ENCODE data around the gene PHLDB1.
"Not testable (repeated sequence)": the region's sequence is repeated elsewhere in the genome, so short reads cannot be mapped to it uniquely, and the experiment has no call there.

Gene PHLDB1

DNA sequence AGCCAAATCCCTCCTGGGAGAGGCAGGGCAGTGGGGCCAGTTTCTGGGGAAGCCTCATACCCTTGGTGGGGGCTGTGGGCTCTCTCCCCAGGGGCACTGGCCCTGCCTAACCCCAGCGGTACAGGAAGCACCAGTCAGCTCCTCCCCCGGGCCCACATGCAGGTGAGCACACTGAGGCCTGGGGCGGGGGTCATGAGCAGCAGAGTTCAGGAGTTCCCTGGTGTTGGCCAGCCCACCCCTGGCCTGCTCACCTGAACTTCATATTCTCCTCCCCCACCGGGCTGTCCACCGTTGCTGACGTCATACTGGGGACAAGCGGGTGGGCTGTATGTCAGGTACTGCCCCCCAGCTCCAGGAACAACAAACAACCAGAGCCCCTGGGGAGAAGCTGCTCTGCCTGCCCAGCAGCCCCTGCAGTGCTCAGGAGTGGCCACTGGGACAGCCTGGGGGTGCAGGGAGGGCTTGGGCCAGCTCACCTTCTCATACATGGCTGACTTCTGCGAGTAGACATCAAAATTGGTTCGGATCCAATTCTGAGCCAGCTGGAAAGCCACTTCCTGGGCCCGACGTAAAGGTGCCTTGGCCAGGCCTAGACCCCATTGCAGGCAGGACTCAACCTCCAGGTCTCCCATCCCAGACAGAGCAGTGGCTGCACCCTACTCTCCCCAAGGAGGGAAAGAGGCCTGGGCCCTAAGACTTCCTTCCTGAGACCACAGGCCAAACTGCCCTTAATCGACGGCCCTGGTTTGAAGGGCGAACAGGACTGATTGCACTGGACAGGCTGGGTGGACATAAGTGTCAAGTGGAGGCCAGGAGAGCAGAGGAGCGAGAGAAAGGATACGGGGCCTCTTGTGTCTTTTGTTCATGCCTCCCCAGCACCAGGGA is 51.3 kb downstream of the PHLDB1 start:
- DNase-seq (ENCODE audit: low read depth in 2 of 2, low spot score in 1 of 2): no peak

DNA sequence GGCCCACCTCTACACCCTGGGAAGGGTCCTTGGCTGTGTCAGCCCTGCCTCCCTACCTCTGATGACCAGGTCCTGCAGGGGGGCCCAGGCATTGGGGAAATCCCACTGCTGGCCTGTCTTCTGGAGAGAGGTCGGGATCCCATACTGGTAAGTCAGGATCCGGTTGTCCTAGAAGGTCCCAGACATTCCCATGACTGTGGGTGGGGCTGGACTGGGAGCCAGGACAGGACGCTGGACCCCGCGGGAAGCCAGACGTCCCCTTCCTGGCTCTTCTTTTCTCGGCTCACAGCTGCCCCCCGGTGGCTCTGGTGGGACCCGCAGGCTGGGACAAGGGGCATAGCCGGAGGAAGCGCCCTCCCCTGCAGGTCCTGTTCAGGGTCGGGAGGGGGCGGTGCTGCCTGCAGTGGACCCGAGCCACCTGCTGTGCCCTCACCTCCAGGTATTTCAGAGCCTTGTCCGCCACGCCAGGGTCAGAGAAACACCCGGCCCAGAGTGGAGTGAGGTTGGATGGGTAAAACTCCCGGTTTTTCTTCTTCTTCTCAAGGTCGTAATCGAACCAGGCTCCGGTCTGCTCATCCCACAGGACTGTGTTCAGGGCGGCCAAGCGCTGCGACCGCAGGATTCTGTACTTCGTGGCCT is 52.0 kb downstream of the PHLDB1 start:
- peak; percentile 62 to 71 for DNase-seq (ENCODE audit: low read depth in 2 of 2, low spot score in 1 of 2)

DNA sequence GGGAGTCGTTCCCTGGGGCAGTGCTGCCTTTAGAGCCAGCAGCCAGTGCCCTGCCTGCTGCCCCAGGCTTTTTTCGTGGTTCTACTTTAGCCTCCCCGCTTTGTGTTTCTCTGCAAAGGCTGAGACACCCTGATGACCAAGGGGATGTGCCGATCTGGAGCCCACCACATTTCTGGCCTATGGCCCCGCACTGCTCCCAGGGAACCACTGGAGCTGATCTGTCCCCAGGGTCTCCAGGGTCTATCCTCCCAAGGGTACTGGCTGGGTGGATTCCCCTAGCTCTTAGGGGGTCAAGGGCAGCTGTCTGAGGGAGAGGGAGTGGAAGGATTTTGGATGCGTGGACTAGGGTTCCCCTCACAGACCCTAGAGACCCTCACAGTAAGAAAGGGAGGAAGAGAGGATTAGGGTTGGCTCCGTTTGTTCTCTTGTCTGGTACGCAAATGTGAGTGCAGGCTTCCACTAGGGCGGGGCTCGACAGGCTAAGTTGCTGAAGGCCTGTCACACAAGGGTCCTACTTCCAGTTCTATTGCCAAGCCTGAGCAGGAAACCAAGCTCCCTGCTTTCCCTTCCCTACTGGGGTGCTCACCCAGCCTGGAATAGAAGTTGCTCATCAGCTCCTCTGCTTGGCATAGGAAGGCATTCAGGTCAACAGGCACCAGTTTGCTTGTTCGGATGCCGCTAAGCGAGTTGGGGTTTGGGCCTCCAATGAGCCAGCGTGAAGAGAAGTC is 52.7 kb downstream of the PHLDB1 start:
- no peak for DNase-seq (ENCODE audit: low read depth in 2 of 2, low spot score in 1 of 2)

DNA sequence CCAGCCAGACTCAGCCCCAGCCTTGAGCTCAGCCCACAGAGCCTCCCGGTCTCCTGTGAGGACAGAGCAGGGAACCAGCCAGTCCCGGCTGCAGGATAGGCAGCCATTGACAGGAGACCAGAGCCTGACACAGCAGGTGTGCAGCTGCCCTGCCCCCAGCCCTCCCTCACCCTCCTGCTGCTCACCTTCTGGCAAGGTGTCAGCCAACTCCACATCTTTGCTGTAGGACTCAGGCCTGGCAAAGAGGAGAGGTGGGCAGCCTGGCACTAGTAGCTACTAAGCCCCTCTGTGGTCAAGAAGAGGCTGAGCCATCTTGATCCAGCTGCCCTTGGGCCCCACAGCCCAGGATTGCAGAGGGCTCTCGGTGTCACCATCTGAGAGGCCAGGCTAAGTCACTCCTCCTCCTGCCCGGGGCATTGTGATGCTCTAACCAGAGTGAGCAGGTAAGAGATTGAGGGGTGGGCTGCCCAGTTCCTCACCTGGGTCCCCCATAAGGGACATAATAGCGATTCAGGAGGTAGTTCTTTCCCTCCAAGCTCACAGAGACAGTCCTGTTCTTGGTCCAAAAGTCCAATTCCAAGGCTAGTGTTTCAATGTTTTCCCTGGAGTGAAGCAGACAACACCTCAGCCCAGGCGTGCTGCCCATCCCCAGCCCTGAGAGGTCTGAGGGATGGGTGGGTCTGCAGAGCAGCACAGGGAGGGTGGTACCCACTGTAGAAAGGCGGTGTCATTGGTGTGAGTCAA is 53.4 kb downstream of the PHLDB1 start:
- no peak for DNase-seq (ENCODE audit: low read depth in 2 of 2, low spot score in 1 of 2)

DNA sequence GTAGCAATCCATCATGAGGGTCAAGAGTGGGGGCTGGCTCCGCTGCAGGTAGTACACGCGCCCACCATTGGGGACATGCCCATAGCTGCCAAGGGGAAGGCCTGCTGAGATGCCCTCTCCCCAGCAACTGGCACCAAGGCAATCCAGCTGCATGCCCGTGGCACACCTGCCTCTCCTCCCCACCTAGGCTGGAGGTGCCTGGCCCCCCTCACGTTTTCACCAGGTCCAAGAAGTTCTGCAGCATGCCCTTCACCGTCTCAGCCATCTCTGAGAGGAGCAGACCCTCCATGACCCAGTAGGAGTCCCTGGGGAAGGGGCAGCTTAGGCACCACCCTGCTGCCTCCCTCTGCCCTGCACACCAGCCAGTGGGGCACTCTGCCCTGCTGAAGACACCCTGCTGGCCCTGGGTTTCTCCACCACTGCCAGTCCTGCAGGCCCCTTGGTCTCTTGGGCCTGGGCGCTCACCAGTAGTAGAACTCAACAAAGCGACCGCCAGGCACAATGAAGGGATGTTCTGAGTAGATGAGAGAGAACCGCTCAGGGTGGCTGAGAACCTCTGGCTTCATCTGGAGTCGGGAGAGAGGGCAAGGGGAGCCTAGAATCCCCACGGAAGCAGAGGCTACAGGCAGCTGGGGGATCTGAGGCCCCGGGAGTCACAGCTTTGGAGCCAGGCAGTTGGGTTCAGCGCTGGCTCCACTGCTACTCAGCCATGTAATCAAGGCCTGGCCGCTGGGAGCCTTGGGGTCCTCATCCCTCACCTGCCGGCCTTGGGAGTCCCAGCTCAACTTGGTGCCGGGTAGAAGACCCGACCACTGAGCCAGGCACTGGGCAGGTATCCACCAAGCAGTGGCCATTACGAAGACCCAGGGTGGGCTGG is 54.2 kb downstream of the PHLDB1 start:
- DNase-seq (ENCODE audit: low read depth in 2 of 2, low spot score in 1 of 2): no peak

DNA sequence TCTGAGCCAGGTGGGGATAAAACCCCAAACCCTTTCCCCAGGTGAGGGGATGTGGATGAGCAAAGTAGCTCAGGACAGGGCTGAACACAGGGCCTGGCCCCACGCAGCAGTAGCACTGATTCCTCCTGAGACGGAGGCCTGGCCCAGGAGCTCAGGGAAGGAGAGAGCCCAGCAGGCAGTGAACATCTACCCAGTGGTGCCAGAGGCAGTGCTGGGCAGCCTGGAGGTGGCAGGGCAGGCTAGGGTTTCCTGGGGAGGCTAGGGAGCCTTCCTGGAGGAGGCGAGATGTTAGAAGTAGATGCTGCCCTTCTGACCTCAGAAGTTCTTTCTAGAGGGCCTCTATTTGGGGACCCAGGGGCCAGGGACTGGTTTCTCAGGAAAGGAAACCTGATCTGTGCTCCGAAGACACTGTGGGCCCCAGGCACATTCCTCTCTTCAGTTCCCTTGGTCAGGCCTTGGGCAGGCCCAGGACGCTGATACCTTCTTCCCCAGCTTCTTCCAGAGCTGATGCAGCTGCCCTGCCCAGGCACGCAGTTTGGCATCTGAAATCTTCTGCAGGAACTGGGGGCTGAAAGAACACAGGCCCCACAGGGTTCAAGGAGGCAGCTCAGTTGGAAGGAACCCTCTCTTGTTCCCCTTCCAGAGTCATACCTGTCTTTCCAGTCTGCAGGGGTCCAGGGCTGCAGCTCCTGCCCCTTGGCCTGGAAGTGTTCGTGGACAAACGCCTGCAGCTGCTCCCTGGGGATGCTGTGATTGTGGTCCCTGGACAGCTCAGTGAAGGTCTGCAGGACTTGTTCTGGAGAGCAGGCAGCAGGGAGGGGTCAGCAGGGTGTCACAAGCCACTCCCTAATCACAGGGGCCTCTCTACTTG is 55.2 kb downstream of the PHLDB1 start:
- DNase-seq (ENCODE audit: low read depth in 2 of 2, low spot score in 1 of 2): no peak

DNA sequence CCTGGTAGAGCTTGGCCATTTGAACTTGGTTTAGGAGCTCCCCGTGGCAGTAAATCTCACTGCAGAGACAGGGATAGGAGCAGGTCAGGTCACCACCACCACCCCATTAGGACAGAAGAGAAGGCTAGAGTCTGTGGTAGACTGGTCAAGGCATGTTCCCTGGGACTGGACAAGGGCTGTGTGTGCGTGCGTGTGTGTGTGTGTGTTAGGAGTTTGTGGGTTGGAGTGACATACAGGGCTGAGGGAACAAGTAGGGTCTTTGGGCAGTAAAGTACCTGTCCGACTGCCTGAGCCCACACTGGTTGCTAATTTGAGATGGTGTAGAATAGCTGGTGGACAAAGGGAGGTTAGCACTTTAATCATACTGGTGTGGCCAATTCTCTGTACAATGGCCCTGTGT is 56.0 kb downstream of the PHLDB1 start:
- DNase-seq (ENCODE audit: low read depth in 2 of 2, low spot score in 1 of 2): no peak

GRCh38 chr11:118663902-118664301 is 56.5 kb downstream of the PHLDB1 start:
- DNase-seq (ENCODE audit: low read depth in 2 of 2, low spot score in 1 of 2): no peak

DNA sequence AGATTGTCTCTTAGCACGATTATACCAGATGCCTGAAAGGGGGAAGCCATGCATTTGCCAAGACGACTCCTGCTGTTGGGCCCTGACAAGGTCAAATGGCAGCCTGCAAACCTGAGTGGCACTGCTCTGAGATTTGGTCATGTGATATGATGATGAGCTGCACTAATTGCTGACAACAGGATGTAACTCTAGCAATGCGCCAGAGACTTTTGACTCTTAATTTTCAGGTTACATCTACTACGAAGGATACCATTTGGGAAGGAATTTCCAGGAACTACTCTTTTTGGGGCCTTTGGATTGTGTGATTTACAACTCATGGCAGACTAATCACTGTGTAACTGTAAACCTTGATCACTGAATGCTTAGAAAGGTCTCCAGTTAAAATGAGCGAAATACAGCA is 59.0 kb downstream of the PHLDB1 start:
- no peak for DNase-seq (ENCODE audit: low read depth in 2 of 2, low spot score in 1 of 2)

DNA sequence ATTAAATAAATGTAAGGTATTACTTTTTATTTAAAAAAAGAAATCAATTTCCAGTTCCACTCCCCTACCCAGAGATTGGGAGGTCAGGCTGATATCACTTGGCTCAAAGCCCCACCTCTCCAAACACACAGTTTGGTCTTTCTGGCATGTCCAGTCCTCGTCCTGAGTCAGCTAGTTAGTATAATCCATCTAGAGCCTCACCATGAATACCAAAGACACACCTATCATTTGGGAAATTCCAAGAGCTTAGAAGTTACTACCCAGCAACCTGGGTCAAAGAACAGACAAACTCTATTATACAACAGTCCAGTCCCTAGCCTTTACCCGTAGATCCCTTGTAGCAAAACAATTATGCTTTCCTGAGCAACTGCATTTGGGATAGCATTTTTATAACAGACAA is 62.6 kb downstream of the PHLDB1 start:
- DNase-seq (ENCODE audit: low read depth in 2 of 2, low spot score in 1 of 2): no peak

GRCh38 chr11:118671254-118671653 is 63.8 kb downstream of the PHLDB1 start:
- no peak for DNase-seq (ENCODE audit: low read depth in 2 of 2, low spot score in 1 of 2)

DNA sequence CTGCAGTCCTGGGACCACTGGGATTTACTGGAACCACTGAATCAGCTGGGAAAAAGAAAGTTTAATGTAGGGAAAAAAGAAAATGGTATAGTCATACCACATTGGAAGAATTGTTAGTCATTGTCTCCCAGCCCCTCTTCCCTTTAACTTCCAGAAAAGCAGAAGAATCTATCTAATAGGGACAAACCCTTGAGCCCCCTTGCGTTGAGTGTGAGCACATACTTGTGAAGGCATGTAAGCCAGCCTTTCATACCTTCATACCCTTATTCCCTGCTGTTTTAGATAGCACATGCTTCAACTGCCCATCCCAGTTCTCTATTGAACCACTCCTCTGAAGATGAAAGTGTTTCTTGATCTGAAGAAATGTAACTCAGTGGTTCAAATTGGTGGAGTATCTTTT is 65.4 kb downstream of the PHLDB1 start:
- no peak for DNase-seq (ENCODE audit: low read depth in 2 of 2, low spot score in 1 of 2)

- DNase-seq (ENCODE audit: low read depth in 2 of 2, low spot score in 1 of 2): no peak
Observed at GRCh38 chr11:118673361-118674081, 66.1 kb downstream of the PHLDB1 start.

GRCh38 chr11:118674082-118674435 is 66.6 kb downstream of the PHLDB1 start:
- DNase-seq (ENCODE audit: low read depth in 2 of 2, low spot score in 1 of 2): no peak

DNA sequence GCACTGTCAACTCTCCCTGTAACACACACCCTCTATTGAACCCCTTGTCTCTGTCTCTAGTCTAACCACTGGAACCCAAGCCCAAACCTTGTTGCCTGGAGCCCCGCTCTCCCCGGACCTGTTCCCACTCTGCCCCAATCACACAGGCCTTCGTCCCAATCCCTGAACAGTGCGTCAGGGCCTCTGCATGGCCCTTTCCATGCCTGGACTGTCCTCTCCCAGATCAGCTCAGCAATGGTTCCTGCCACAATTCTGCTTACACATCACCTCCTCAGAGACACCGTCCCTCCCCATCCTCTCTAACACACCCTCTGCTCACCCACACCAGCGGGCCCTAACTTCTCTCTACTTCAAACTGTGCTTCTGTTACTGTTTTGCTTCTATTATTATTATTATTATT is 70.6 kb downstream of the PHLDB1 start:
- DNase-seq (ENCODE audit: low read depth in 2 of 2, low spot score in 1 of 2): no peak

DNA sequence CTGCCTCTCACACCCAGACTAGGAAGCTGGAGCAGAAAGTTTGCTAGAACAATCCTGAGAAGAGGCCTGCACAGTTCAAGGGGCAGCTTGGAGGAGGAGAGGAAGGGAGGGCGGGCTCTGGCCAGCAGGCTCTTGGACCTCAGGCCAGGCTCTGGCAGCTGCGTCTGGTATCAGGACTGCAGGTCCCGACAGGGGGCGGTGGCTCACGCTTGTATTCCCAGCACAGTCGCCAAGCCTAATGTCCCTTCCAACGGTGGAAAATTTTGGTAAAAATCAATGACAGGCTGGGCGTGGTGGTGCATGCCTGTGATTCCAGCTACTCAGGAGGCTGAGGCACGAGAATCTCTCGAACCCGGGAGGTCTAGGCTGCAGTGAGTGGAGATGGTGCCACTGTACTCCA is 71.5 kb downstream of the PHLDB1 start:
- DNase-seq (ENCODE audit: low read depth in 2 of 2, low spot score in 1 of 2): not testable (repeated sequence)

DNA sequence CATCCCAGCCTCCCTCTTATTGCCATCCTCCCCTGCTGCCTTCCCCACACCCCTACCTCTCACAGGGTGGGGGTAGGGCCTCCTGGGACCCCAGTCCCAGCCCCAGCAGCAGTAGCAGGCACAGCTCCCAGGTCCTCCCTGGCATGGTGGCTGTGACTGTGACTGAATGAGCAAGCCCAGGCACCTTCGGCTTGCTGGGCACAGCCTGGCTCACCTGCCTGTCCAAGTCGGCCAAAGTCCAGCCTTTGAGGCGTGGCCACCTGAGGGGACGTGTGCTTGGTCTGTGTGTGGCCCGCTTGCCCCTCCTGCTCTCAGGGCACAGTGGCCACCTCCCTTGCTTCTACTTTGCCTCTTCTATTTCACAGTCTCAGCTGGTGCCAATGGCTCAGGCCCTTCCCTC is 72.1 kb downstream of the PHLDB1 start, which contains the start of gene TREH:
TSS of gene TREH (minus strand) at position 168 of the 400 bp plus-strand sequence. CDS start at position 145, 23 bp downstream.
- no peak for DNase-seq (ENCODE audit: low read depth in 2 of 2, low spot score in 1 of 2)

DNA sequence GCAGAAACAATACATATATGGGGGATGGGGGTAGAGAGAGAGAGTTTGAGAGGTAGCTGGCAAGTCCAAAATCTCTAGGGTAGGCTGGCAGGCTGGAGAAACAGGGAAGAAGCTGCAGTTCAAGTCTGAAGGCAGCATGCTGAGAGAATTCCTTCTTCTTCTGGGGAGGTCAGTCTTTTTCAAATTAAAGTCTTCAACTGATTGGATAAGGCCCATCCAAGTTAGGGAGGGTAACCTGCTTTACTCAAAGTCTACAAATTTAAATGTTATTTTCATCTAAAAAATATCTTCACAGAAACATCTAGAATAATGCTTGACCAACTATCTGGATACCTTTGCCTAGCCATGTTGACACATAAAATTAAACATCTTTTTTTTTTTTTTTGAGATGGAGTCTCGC is 75.0 kb downstream of the PHLDB1 start:
- no peak for DNase-seq (ENCODE audit: low read depth in 2 of 2, low spot score in 1 of 2)

- not testable (repeated sequence) for DNase-seq (ENCODE audit: low read depth in 2 of 2, low spot score in 1 of 2)
Observed at GRCh38 chr11:118682939-118683338, 75.5 kb downstream of the PHLDB1 start.

Measured in stimulated activated CD8-positive, alpha-beta memory T cell treated with anti-CD3 and anti-CD28 coated beads, Interleukin-4, amount 100 ng/mL, for 4 hours (primary cell).